ENCODE results near the gene SLC36A2.

The SLC36A2 gene

GRCh38 chr5:151351671-151352070 is 4.3 kb upstream of the SLC36A2 start:
- H3K4me3 ChIP-seq (ENCODE audit: low read length), result no peak overlapping the region
- H3K27me3 ChIP-seq (replicated peaks; ENCODE audit: insufficient read depth, low read length), result no peaks in the 10 kb centered on the region
- no peaks in the 10 kb centered on the region for H3K4me1 ChIP-seq (ENCODE audit: low read length)
- no peak overlapping the region for H2AFZ ChIP-seq (ENCODE audit: low read length)
- H3F3A ChIP-seq (ENCODE audit: insufficient read depth, low read length), result no peaks in the 10 kb centered on the region
- no peaks in the 10 kb centered on the region for H3K9me3 ChIP-seq (replicated peaks; ENCODE audit: insufficient read depth, low read length)
- TF ChIP-seq EZH2phosphoT487 (IDR thresholded peaks at IDR 0.05; ENCODE audit: low read length), result no peak
- TF ChIP-seq EZH2 (optimal IDR thresholded peaks at IDR 0.05; ENCODE audit: low read depth, low read length), result no peak
- TF ChIP-seq, protein P1, sequence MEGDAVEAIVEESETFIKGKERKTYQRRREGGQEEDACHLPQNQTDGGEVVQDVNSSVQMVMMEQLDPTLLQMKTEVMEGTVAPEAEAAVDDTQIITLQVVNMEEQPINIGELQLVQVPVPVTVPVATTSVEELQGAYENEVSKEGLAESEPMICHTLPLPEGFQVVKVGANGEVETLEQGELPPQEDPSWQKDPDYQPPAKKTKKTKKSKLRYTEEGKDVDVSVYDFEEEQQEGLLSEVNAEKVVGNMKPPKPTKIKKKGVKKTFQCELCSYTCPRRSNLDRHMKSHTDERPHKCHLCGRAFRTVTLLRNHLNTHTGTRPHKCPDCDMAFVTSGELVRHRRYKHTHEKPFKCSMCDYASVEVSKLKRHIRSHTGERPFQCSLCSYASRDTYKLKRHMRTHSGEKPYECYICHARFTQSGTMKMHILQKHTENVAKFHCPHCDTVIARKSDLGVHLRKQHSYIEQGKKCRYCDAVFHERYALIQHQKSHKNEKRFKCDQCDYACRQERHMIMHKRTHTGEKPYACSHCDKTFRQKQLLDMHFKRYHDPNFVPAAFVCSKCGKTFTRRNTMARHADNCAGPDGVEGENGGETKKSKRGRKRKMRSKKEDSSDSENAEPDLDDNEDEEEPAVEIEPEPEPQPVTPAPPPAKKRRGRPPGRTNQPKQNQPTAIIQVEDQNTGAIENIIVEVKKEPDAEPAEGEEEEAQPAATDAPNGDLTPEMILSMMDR (IDR thresholded peaks at IDR 0.05; ENCODE audit: low read length), result no peak
- no peaks in the 10 kb centered on the region for H3K36me3 ChIP-seq (replicated peaks; ENCODE audit: insufficient read depth, low read length)
- H3K4me2 ChIP-seq (ENCODE audit: low read depth, low read length), result no peak overlapping the region
- no peaks in the 10 kb centered on the region for H4K20me1 ChIP-seq (ENCODE audit: insufficient read depth, low read length)
- no peak overlapping the region for H3K9ac ChIP-seq (ENCODE audit: low read length)
- no peak for DNase-seq
- no peak overlapping the region for H3K27ac ChIP-seq (ENCODE audit: low read length)
- no peaks in the 10 kb centered on the region for H3K79me2 ChIP-seq (ENCODE audit: low read length)
- H3K9me2 ChIP-seq (replicated peaks; ENCODE audit: insufficient read depth, low read length), result no peaks in the 10 kb centered on the region

GRCh38 chr5:151348789-151349188 is 1.4 kb upstream of the SLC36A2 start:
- H3K27me3 ChIP-seq (replicated peaks; ENCODE audit: insufficient read depth, low read length), result no peaks in the 10 kb centered on the region
- H3K36me3 ChIP-seq (replicated peaks; ENCODE audit: insufficient read depth, low read length), result no peaks in the 10 kb centered on the region
- no peaks in the 10 kb centered on the region for H4K20me1 ChIP-seq (ENCODE audit: insufficient read depth, low read length)
- no peaks in the 10 kb centered on the region for H3K9me3 ChIP-seq (replicated peaks; ENCODE audit: insufficient read depth, low read length)
- H2AFZ ChIP-seq (ENCODE audit: low read length), result no peak overlapping the region
- no peak for DNase-seq
- H3K79me2 ChIP-seq (ENCODE audit: low read length), result no peaks in the 10 kb centered on the region
- H3K27ac ChIP-seq (ENCODE audit: low read length), result no peak overlapping the region
- no peak overlapping the region for H3K9ac ChIP-seq (ENCODE audit: low read length)
- H3K9me2 ChIP-seq (replicated peaks; ENCODE audit: insufficient read depth, low read length), result no peaks in the 10 kb centered on the region
- TF ChIP-seq EZH2phosphoT487 (IDR thresholded peaks at IDR 0.05; ENCODE audit: low read length) (no peak), EZH2 (optimal IDR thresholded peaks at IDR 0.05; ENCODE audit: low read depth, low read length) (no peak)
- TF ChIP-seq, protein P1 (IDR thresholded peaks at IDR 0.05; ENCODE audit: low read length), result no peak
- no peaks in the 10 kb centered on the region for H3K4me1 ChIP-seq (ENCODE audit: low read length)
- H3F3A ChIP-seq (ENCODE audit: insufficient read depth, low read length), result no peaks in the 10 kb centered on the region
- H3K4me3 ChIP-seq (ENCODE audit: low read length), result no peak overlapping the region
- no peak overlapping the region for H3K4me2 ChIP-seq (ENCODE audit: low read depth, low read length)

DNA sequence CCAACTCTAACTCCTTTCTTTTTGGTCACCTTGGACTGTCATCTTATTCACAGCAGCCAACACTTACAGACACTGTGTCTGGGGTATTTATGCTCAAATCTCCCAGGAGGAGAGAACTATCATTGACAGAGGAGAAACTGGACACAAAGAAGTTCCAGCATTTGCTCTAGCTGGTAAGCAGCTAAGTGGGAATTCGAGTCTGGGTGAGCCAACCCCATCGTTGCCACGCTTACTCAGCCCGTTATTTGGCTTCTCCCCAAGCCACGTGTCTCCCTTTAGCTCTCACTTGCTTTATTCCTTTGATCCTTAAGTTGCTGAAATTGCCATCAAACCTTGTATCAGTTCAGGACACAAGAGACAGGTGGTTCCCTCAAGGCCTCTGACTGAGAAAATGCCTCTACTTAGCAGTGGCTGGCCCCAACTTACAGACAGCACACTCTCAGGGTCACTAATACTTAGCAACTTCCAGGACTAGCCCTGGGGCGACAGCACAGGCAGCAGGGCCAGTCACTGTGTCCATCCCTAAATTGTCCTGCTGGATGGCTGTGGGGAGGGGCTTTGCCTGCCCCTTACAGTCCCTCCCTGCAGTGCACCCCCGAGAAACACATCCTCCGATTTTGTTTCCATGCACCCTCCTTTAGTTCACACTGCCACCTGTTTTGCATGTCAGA is 1.4 kb downstream of the SLC36A2 start:
- H3K4me2 ChIP-seq (ENCODE audit: low read depth, low read length), result no peak overlapping the region
- DNase-seq, result no peak

More for the DNA sequence above, 1.4 kb downstream of the SLC36A2 start:
- H3K9me3 ChIP-seq (replicated peaks; ENCODE audit: insufficient read depth, low read length), result no peaks in the 10 kb centered on the region
- no peaks in the 10 kb centered on the region for H3K9me2 ChIP-seq (replicated peaks; ENCODE audit: insufficient read depth, low read length)
- no peak overlapping the region for H3K4me3 ChIP-seq (ENCODE audit: low read length)
- H3K9ac ChIP-seq (ENCODE audit: low read length), result no peak overlapping the region
- no peaks in the 10 kb centered on the region for H3K4me1 ChIP-seq (ENCODE audit: low read length)
- no peaks in the 10 kb centered on the region for H3K27me3 ChIP-seq (replicated peaks; ENCODE audit: insufficient read depth, low read length)
- H3F3A ChIP-seq (ENCODE audit: insufficient read depth, low read length), result no peaks in the 10 kb centered on the region
- H3K27ac ChIP-seq (ENCODE audit: low read length), result no peak overlapping the region
- H3K79me2 ChIP-seq (ENCODE audit: low read length), result no peaks in the 10 kb centered on the region
- H3K36me3 ChIP-seq (replicated peaks; ENCODE audit: insufficient read depth, low read length), result no peaks in the 10 kb centered on the region
- H2AFZ ChIP-seq (ENCODE audit: low read length), result no peak overlapping the region
- no peaks in the 10 kb centered on the region for H4K20me1 ChIP-seq (ENCODE audit: insufficient read depth, low read length)
- TF ChIP-seq EZH2 (optimal IDR thresholded peaks at IDR 0.05; ENCODE audit: low read depth, low read length), result no peak
- no peak for TF ChIP-seq EZH2phosphoT487 (IDR thresholded peaks at IDR 0.05; ENCODE audit: low read length)
- TF ChIP-seq, protein P1 (IDR thresholded peaks at IDR 0.05; ENCODE audit: low read length), result no peak

All from MM.1S (cell line).